Measurements from ENCODE around the gene GATA3. TPM values are rescaled to one million over a fixed set of nuclear protein-coding genes. Genes with fewer than 3 reads are reported as not detected.
"Not testable (repeated sequence)": the region's sequence is repeated elsewhere in the genome, so short reads cannot be mapped to it uniquely, and the experiment has no call there.

The GATA3 gene
- 10 to 100 TPM; 76.3 to 84.9 (median 77.4) TPM for polyA plus RNA-seq (ENCODE audit: insufficient read length in 3 of 3)

GRCh38 chr10:8054494-8055407 lies at the start of gene GATA3:
TSS of gene GATA3 (plus strand) at chr10:8054688. CDS start at chr10:8055656, 968 bp downstream.
- no peak for DNase-seq (ENCODE audit: low read depth in 3 of 3, low spot score in 2 of 3)

GRCh38 chr10:8006274-8006999 lies 48.1 kb upstream of the GATA3 start:
- DNase-seq (ENCODE audit: low read depth in 3 of 3, low spot score in 2 of 3): no peak

GRCh38 chr10:8009031-8009430 lies 45.5 kb upstream of the GATA3 start:
- DNase-seq (ENCODE audit: low read depth in 3 of 3, low spot score in 2 of 3): no peak

- DNase-seq (ENCODE audit: low read depth in 3 of 3, low spot score in 2 of 3): no peak
Measured at GRCh38 chr10:8013006-8013405, 41.5 kb upstream of the GATA3 start.

GRCh38 chr10:8013619-8014018 lies 40.9 kb upstream of the GATA3 start:
- no peak for DNase-seq (ENCODE audit: low read depth in 3 of 3, low spot score in 2 of 3)

- DNase-seq (ENCODE audit: low read depth in 3 of 3, low spot score in 2 of 3): no peak
Measured at GRCh38 chr10:8014649-8015048, 39.8 kb upstream of the GATA3 start.

GRCh38 chr10:8017277-8017676 lies 37.2 kb upstream of the GATA3 start:
- DNase-seq (ENCODE audit: low read depth in 3 of 3, low spot score in 2 of 3): no peak

GRCh38 chr10:8023321-8023720 lies 31.2 kb upstream of the GATA3 start:
- DNase-seq (ENCODE audit: low read depth in 3 of 3, low spot score in 2 of 3): no peak

- no peak for DNase-seq (ENCODE audit: low read depth in 3 of 3, low spot score in 2 of 3)
Measured at GRCh38 chr10:8023851-8024250, 30.6 kb upstream of the GATA3 start.

- DNase-seq (ENCODE audit: low read depth in 3 of 3, low spot score in 2 of 3): no peak
Measured at GRCh38 chr10:8026349-8027259, 27.9 kb upstream of the GATA3 start.

GRCh38 chr10:8031211-8031610 lies 23.3 kb upstream of the GATA3 start:
- not testable (repeated sequence) for DNase-seq (ENCODE audit: low read depth in 3 of 3, low spot score in 2 of 3)

GRCh38 chr10:8032558-8032957 lies 21.9 kb upstream of the GATA3 start:
- DNase-seq (ENCODE audit: low read depth in 3 of 3, low spot score in 2 of 3): no peak

- DNase-seq (ENCODE audit: low read depth in 3 of 3, low spot score in 2 of 3): no peak
Measured at GRCh38 chr10:8033812-8034465, 20.5 kb upstream of the GATA3 start.

- DNase-seq (ENCODE audit: low read depth in 3 of 3, low spot score in 2 of 3): no peak
Measured at GRCh38 chr10:8034466-8035005, 20.0 kb upstream of the GATA3 start.

- DNase-seq (ENCODE audit: low read depth in 3 of 3, low spot score in 2 of 3): no peak
Measured at GRCh38 chr10:8035006-8035640, 19.4 kb upstream of the GATA3 start.

- DNase-seq (ENCODE audit: low read depth in 3 of 3, low spot score in 2 of 3): no peak
Measured at GRCh38 chr10:8035641-8036470, 18.6 kb upstream of the GATA3 start.

- DNase-seq (ENCODE audit: low read depth in 3 of 3, low spot score in 2 of 3): no peak
Measured at GRCh38 chr10:8036506-8037198, 17.8 kb upstream of the GATA3 start.

GRCh38 chr10:8037199-8037801 lies 17.2 kb upstream of the GATA3 start:
- no peak for DNase-seq (ENCODE audit: low read depth in 3 of 3, low spot score in 2 of 3)
